H9 (cell line): ENCODE measurements around the gene NHERF1. TPM values are rescaled to one million over a fixed set of nuclear protein-coding genes. Genes with fewer than 3 reads are reported as not detected.
A peak's percentile ranks its signal among the peaks of the same experiment; 100 is the strongest.

ENCODE experiments used
- DNase-seq: peaks from one replicate; pipeline ENCODE4 v3.0.0-alpha.2; 2017
- H2AFZ ChIP-seq: one replicate; pipeline ENCODE4 v1.6.1; 2013; ENCODE audit warnings: mild to moderate bottlenecking, low read length, control low read depth, moderate library complexity
- H2AK5ac ChIP-seq: 2 replicates; pipeline ENCODE4 v1.6.1; 2013; ENCODE audit warnings: low read length, control low read depth, mixed read lengths; ENCODE audit not compliant: insufficient read length
- H2BK120ac ChIP-seq: one replicate; pipeline ENCODE4 v1.6.1; 2013; ENCODE audit warnings: low read depth, mild to moderate bottlenecking, low read length, control low read depth, inconsistent platforms; ENCODE audit not compliant: poor library complexity, severe bottlenecking
- H2BK12ac ChIP-seq: 2 replicates; pipeline ENCODE4 v1.6.1; 2013; ENCODE audit warnings: low read length, control low read depth, mixed read lengths, low read depth; ENCODE audit not compliant: insufficient read length
- H2BK15ac ChIP-seq: 2 replicates; pipeline ENCODE4 v1.6.1; 2013; ENCODE audit warnings: low read depth, low read length, control low read depth
- H2BK20ac ChIP-seq: one replicate; pipeline ENCODE4 v1.6.1; 2013; ENCODE audit warnings: low read depth, mild to moderate bottlenecking, low read length, control low read depth, inconsistent platforms; ENCODE audit not compliant: poor library complexity, severe bottlenecking
- H2BK5ac ChIP-seq: 2 replicates; pipeline ENCODE4 v1.6.1; 2013; ENCODE audit warnings: low read length, control low read depth, mixed read lengths; ENCODE audit not compliant: insufficient read length
- H3K14ac ChIP-seq: 2 replicates; pipeline ENCODE4 v1.6.1; 2013; ENCODE audit warnings: low read length, control low read depth; ENCODE audit not compliant: insufficient read depth
- H3K18ac ChIP-seq: 2 replicates; pipeline ENCODE4 v1.6.1; 2013; ENCODE audit warnings: low read depth, mild to moderate bottlenecking, mixed read lengths, low read length, control low read depth; ENCODE audit not compliant: insufficient read length
- H3K23ac ChIP-seq: 2 replicates; pipeline ENCODE4 v1.6.1; 2013; ENCODE audit warnings: low read length, control low read depth, mixed read lengths, low read depth; ENCODE audit not compliant: insufficient read length
- H3K23me2 ChIP-seq: 2 replicates; pipeline ENCODE4 v1.6.1; 2013; ENCODE audit warnings: low read depth, mild to moderate bottlenecking, mixed read lengths, low read length, control low read depth; ENCODE audit not compliant: insufficient read length, poor library complexity, severe bottlenecking
- H3K27ac ChIP-seq: 2 replicates; pipeline ENCODE4 v1.5.1; 2013; ENCODE audit warnings: low read length, control low read depth, mixed read lengths, low read depth; ENCODE audit not compliant: insufficient read length
- H3K27me3 ChIP-seq: 2 replicates; pipeline ENCODE4 v1.6.1; 2013; ENCODE audit warnings: low read length, control low read depth, inconsistent platforms; ENCODE audit not compliant: insufficient read depth
- H3K4ac ChIP-seq: 2 replicates; pipeline ENCODE4 v1.6.1; 2013; ENCODE audit warnings: low read depth, mild to moderate bottlenecking, control low read depth, inconsistent platforms, low read length, moderate library complexity
- H3K4me1 ChIP-seq: 2 replicates; pipeline ENCODE4 v1.6.1; 2013; ENCODE audit warnings: low read length, control low read depth, inconsistent platforms; ENCODE audit not compliant: insufficient read depth
- H3K4me2 ChIP-seq: 2 replicates; pipeline ENCODE4 v1.6.1; 2013; ENCODE audit warnings: low read length, control low read depth, mixed read lengths; ENCODE audit not compliant: insufficient read length, insufficient read depth
- H3K56ac ChIP-seq: 2 replicates; pipeline ENCODE4 v1.6.1; 2013; ENCODE audit warnings: low read depth, mild to moderate bottlenecking, mixed read lengths, low read length, control low read depth; ENCODE audit not compliant: insufficient read length
- H3K79me1 ChIP-seq: 2 replicates; pipeline ENCODE4 v1.6.1; 2013; ENCODE audit warnings: low read depth, mild to moderate bottlenecking, moderate library complexity, low read length, control low read depth, inconsistent platforms; ENCODE audit not compliant: insufficient read depth, poor library complexity, severe bottlenecking
- H3K79me2 ChIP-seq: 2 replicates; pipeline ENCODE4 v1.6.1; 2013; ENCODE audit warnings: low read length, control low read depth, inconsistent platforms; ENCODE audit not compliant: insufficient read depth
- H3K9ac ChIP-seq: 2 replicates; pipeline ENCODE4 v1.6.1; 2013; ENCODE audit warnings: low read length, control low read depth, mixed read lengths; ENCODE audit not compliant: insufficient read length; ENCODE audit errors: extremely low read depth
- H3K9me3 ChIP-seq: one replicate; pipeline ENCODE4 v1.6.1; 2013; ENCODE audit warnings: low read depth, low read length, inconsistent platforms; ENCODE audit not compliant: control insufficient read depth
- H3T11ph ChIP-seq: one replicate; pipeline ENCODE4 v1.6.1; 2013; ENCODE audit warnings: mild to moderate bottlenecking, low read length, control low read depth, inconsistent platforms
- H4K20me1 ChIP-seq: one replicate; pipeline ENCODE4 v1.6.1; 2013; ENCODE audit not compliant: control insufficient read depth, insufficient read length, insufficient read depth
- H4K5ac ChIP-seq: 2 replicates; pipeline ENCODE4 v1.6.1; 2013; ENCODE audit warnings: low read depth, mild to moderate bottlenecking, mixed read lengths, low read length, control low read depth; ENCODE audit not compliant: insufficient read length
- H4K8ac ChIP-seq: replicated peaks from 2 replicates; pipeline ENCODE4 v1.6.1; 2013; ENCODE audit warnings: low read length, control low read depth, mixed read lengths, low read depth; ENCODE audit not compliant: insufficient read length
- H4K91ac ChIP-seq: 2 replicates; pipeline ENCODE4 v1.6.1; 2013; ENCODE audit warnings: low read depth, mild to moderate bottlenecking, moderate library complexity, mixed read lengths, low read length, control low read depth; ENCODE audit not compliant: insufficient read length
- H3K27ac Mint-ChIP-seq, 3 experiments: 2 replicates in 2 of 3; 3 replicates in 1 of 3; pipeline ENCODE4 v1.8.0; 2020 to 2021; ENCODE audit warnings: mixed read lengths in 3 of 3, mild to moderate bottlenecking in 1 of 3, moderate library complexity in 1 of 3
- H3K27me3 Mint-ChIP-seq: 2 replicates; pipeline ENCODE4 v1.8.0; 2021; ENCODE audit warnings: low read depth, mild to moderate bottlenecking, moderate library complexity, mixed read lengths
- H3K36me3 Mint-ChIP-seq, 3 experiments: 2 replicates in 2 of 3; 3 replicates in 1 of 3; pipeline ENCODE4 v1.8.0; 2020 to 2021; ENCODE audit warnings: low read depth in 3 of 3, mixed read lengths in 3 of 3; ENCODE audit not compliant: insufficient read depth in 1 of 3
- H3K4me1 Mint-ChIP-seq, 2 experiments: 2 replicates each; pipeline ENCODE4 v1.8.0; 2020; ENCODE audit warnings: mixed read lengths in 2 of 2
- H3K4me3 Mint-ChIP-seq, 2 experiments: 2 replicates in 1 of 2; 3 replicates in 1 of 2; pipeline ENCODE4 v1.8.0; 2020 to 2021; ENCODE audit warnings: mild to moderate bottlenecking in 2 of 2, mixed read lengths in 2 of 2, moderate library complexity in 1 of 2
- H3K9me3 Mint-ChIP-seq, 2 experiments: 2 replicates in 1 of 2; 3 replicates in 1 of 2; pipeline ENCODE4 v1.8.0; 2020; ENCODE audit warnings: mild to moderate bottlenecking in 2 of 2, mixed read lengths in 2 of 2, moderate library complexity in 1 of 2
- WGBS: extraction: QIAGEN DNeasy Blood & Tissue Kit; methylation state at CpG from one replicate; pipeline ENCODE4 v1.1.7; 2013; ENCODE audit warnings: missing lambda C conversion rate, low lambda C conversion rate, mixed read lengths; ENCODE audit not compliant: insufficient read length; ENCODE audit errors: extremely low coverage; 5-methylcytosine and 5-hydroxymethylcytosine counted together
- total RNA-seq: library from RNA; stranded (reverse); gene quantifications from 2 replicates; pipeline ENCODE4 v1.2.1, GENCODE V29; 2021
- TF ChIP-seq, protein P1 (sequence below): fragments of 200-600 bp; sonication (generic); conservative IDR thresholded peaks from 3 replicates; pipeline ENCODE4 v1.8.0; 2021; ENCODE audit warnings: antibody characterized with exemption, mild to moderate bottlenecking

The NHERF1 gene
- total RNA-seq, 1 experiment from 2014 or later = 74.4 TPM

GRCh38 chr17:74773871-74774286 is 25.5 kb downstream of the NHERF1 start:
- no peaks in the 10 kb centered on the region for H3K9me3 ChIP-seq
- H3K18ac ChIP-seq = no peak overlapping the region
- no peaks in the 10 kb centered on the region for H3K79me1 ChIP-seq
- H2BK15ac ChIP-seq = no peak overlapping the region
- no peak overlapping the region for H2BK5ac ChIP-seq
- no peak overlapping the region for H4K8ac ChIP-seq
- H3K27me3 ChIP-seq = no peaks in the 10 kb centered on the region
- H3K27ac Mint-ChIP-seq = no peak overlapping the region
- H3K36me3 Mint-ChIP-seq = peaks cover 23 to 53% (median 48%) of the 10 kb centered on the region in 3 experiments; a peak in 6 of 7 replicates
- H2AFZ ChIP-seq = no peak overlapping the region
- H3K27me3 Mint-ChIP-seq = no peaks in the 10 kb centered on the region
- no peak overlapping the region for H3K4me2 ChIP-seq
- no peak overlapping the region for H2AK5ac ChIP-seq
- H3K9me3 Mint-ChIP-seq = no peaks in the 10 kb centered on the region
- H3K4me3 Mint-ChIP-seq = peak overlapping the region; percentile 21 to 64; a peak in 4 of 5 replicates
- H2BK12ac ChIP-seq = no peak overlapping the region
- H3T11ph ChIP-seq = no peak overlapping the region
- no peak overlapping the region for H3K56ac ChIP-seq
- no CpG with 5 or more reads among the region's 6 CpGs for WGBS
- no peak overlapping the region for H2BK120ac ChIP-seq
- H3K4me1 Mint-ChIP-seq = peaks cover 13 to 23% of the 10 kb centered on the region in 2 experiments
- no peak overlapping the region for H3K23ac ChIP-seq
- TF ChIP-seq, protein P1, sequence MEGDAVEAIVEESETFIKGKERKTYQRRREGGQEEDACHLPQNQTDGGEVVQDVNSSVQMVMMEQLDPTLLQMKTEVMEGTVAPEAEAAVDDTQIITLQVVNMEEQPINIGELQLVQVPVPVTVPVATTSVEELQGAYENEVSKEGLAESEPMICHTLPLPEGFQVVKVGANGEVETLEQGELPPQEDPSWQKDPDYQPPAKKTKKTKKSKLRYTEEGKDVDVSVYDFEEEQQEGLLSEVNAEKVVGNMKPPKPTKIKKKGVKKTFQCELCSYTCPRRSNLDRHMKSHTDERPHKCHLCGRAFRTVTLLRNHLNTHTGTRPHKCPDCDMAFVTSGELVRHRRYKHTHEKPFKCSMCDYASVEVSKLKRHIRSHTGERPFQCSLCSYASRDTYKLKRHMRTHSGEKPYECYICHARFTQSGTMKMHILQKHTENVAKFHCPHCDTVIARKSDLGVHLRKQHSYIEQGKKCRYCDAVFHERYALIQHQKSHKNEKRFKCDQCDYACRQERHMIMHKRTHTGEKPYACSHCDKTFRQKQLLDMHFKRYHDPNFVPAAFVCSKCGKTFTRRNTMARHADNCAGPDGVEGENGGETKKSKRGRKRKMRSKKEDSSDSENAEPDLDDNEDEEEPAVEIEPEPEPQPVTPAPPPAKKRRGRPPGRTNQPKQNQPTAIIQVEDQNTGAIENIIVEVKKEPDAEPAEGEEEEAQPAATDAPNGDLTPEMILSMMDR = no peak
- H3K9ac ChIP-seq = no peak overlapping the region
- peaks cover 10% of the 10 kb centered on the region for H3K23me2 ChIP-seq
- DNase-seq = no peak
- no peak overlapping the region for H4K5ac ChIP-seq
- H4K20me1 ChIP-seq = no peaks in the 10 kb centered on the region
- no peak overlapping the region for H3K4ac ChIP-seq
- no peak overlapping the region for H4K91ac ChIP-seq
- H3K4me1 ChIP-seq = no peaks in the 10 kb centered on the region; the same call in 1 of the 2 replicates
- no peaks in the 10 kb centered on the region for H3K79me2 ChIP-seq
- H3K27ac ChIP-seq = no peak overlapping the region
- H3K14ac ChIP-seq = no peak overlapping the region
- H2BK20ac ChIP-seq = no peak overlapping the region
